Glutamatergic neuron (in vitro differentiated cells): ENCODE results near the gene SPATA21. TPM values are rescaled to one million over a fixed set of nuclear protein-coding genes. Genes with fewer than 3 reads are reported as not detected.

Source experiments
- DNase-seq: peaks from one replicate; pipeline ENCODE4 v3.0.0; 2022
- H3K27ac Mint-ChIP-seq: one replicate; pipeline ENCODE4 v1.8.0; 2020; ENCODE audit warnings: mild to moderate bottlenecking, mixed read lengths, inconsistent platforms; ENCODE audit not compliant: unreplicated experiment
- H3K27me3 Mint-ChIP-seq: one replicate; pipeline ENCODE4 v1.8.0; 2020; ENCODE audit warnings: mild to moderate bottlenecking, moderate library complexity, mixed read lengths, inconsistent platforms; ENCODE audit not compliant: unreplicated experiment
- H3K36me3 Mint-ChIP-seq: one replicate; pipeline ENCODE4 v1.8.0; 2020; ENCODE audit warnings: mild to moderate bottlenecking, mixed read lengths, inconsistent platforms; ENCODE audit not compliant: unreplicated experiment
- H3K4me1 Mint-ChIP-seq: one replicate; pipeline ENCODE4 v1.8.0; 2020; ENCODE audit warnings: mild to moderate bottlenecking, low read depth, mixed read lengths, inconsistent platforms; ENCODE audit not compliant: unreplicated experiment
- H3K4me3 Mint-ChIP-seq: one replicate; pipeline ENCODE4 v1.8.0; 2020; ENCODE audit warnings: mild to moderate bottlenecking, mixed read lengths, inconsistent platforms; ENCODE audit not compliant: unreplicated experiment
- H3K9me3 Mint-ChIP-seq: one replicate; pipeline ENCODE4 v1.8.0; 2020; ENCODE audit warnings: mild to moderate bottlenecking, moderate library complexity, mixed read lengths, inconsistent platforms; ENCODE audit not compliant: unreplicated experiment
- CTCF ChIP-seq: fragments of 200-600 bp; sonication (generic); IDR thresholded peaks from one replicate; pipeline ENCODE4 v1.5.0; 2021; ENCODE audit not compliant: partially characterized antibody, unreplicated experiment
- total RNA-seq: library from RNA; stranded (reverse); fragmentation: NEBNext Ultra II Directional; extraction: Animal tissue kit (Norgen Biotek cat#: 25700); gene quantifications from one replicate; pipeline ENCODE4 v1.2.1, GENCODE V29; 2021; ENCODE audit not compliant: unreplicated experiment

The SPATA21 gene
- total RNA-seq, 1 donor from 2014 or later: not detected

GRCh38 chr1:16434501-16434900 is 2.7 kb downstream of the SPATA21 start:
- no peak for TF ChIP-seq CTCF
- Mint-ChIP-seq H3K27me3 (peaks cover 2% of the 10 kb centered on the region), H3K9me3 (no peaks in the 10 kb centered on the region), H3K4me1 (no peaks in the 10 kb centered on the region), H3K36me3 (no peaks in the 10 kb centered on the region), H3K27ac (no peak overlapping the region), H3K4me3 (no peak overlapping the region)
- no peak for DNase-seq

- Mint-ChIP-seq H3K9me3 (no peaks in the 10 kb centered on the region), H3K27ac (no peak overlapping the region), H3K4me1 (no peaks in the 10 kb centered on the region), H3K27me3 (peaks cover 2% of the 10 kb centered on the region), H3K36me3 (no peaks in the 10 kb centered on the region), H3K4me3 (no peak overlapping the region)
- TF ChIP-seq CTCF: no peak
- no peak for DNase-seq
Observed at GRCh38 chr1:16434007-16434406, 3.2 kb downstream of the SPATA21 start.

GRCh38 chr1:16433030-16433429 is 4.2 kb downstream of the SPATA21 start:
- DNase-seq: no peak
- no peak overlapping the region for H3K4me3 Mint-ChIP-seq
- H3K36me3 Mint-ChIP-seq: no peaks in the 10 kb centered on the region
- peaks cover 2% of the 10 kb centered on the region for H3K27me3 Mint-ChIP-seq
- no peaks in the 10 kb centered on the region for H3K9me3 Mint-ChIP-seq
- no peak overlapping the region for H3K27ac Mint-ChIP-seq
- TF ChIP-seq CTCF: no peak
- no peaks in the 10 kb centered on the region for H3K4me1 Mint-ChIP-seq

- H3K9me3 Mint-ChIP-seq: no peaks in the 10 kb centered on the region
Observed at GRCh38 chr1:16430606-16431005, 6.6 kb downstream of the SPATA21 start.

More at GRCh38 chr1:16430606-16431005, 6.6 kb downstream of the SPATA21 start:
- no peak for DNase-seq
- no peak overlapping the region for H3K4me3 Mint-ChIP-seq
- no peak overlapping the region for H3K27ac Mint-ChIP-seq
- no peak for TF ChIP-seq CTCF
- H3K4me1 Mint-ChIP-seq: no peaks in the 10 kb centered on the region
- no peaks in the 10 kb centered on the region for H3K36me3 Mint-ChIP-seq
- peaks cover 2% of the 10 kb centered on the region for H3K27me3 Mint-ChIP-seq
